Thymus (tissue), 11 donors: ENCODE results near the gene ACOT8. TPM values are rescaled to one million over a fixed set of nuclear protein-coding genes. Genes with fewer than 3 reads are reported as not detected.
A peak's percentile ranks its signal among the peaks of the same experiment; 100 is the strongest.

Experiments used
- DNase-seq, 9 donors: peaks; one replicate each; pipeline ENCODE4 v3.0.0-alpha.2; 2013; ENCODE audit warnings: low spot score in 9 of 9, low read depth in 6 of 9, missing footprints in 1 of 9
- H3K27ac ChIP-seq, 2 donors: one replicate each; pipeline ENCODE4 v1.5.1; 2013; ENCODE audit warnings: control low read depth in 1 of 2, low read depth in 1 of 2, low read length in 1 of 2, mild to moderate bottlenecking in 1 of 2, moderate library complexity in 1 of 2
- H3K27me3 ChIP-seq, 2 donors: one replicate each; pipeline ENCODE4 v1.5.1; 2013; ENCODE audit warnings: low read length in 1 of 2; ENCODE audit not compliant: control insufficient read depth in 2 of 2, insufficient read depth in 1 of 2
- H3K36me3 ChIP-seq, 2 donors: one replicate each; pipeline ENCODE4 v1.5.1; 2013; ENCODE audit warnings: low read length in 1 of 2, mild to moderate bottlenecking in 1 of 2, moderate library complexity in 1 of 2; ENCODE audit not compliant: control insufficient read depth in 2 of 2, insufficient read depth in 2 of 2
- H3K4me1 ChIP-seq, 2 donors: one replicate each; pipeline ENCODE4 v1.5.1; 2013; ENCODE audit warnings: low read length in 2 of 2; ENCODE audit not compliant: control insufficient read depth in 2 of 2, insufficient read depth in 2 of 2
- H3K4me3 ChIP-seq, 2 donors: one replicate each; pipeline ENCODE4 v1.5.1; 2013; ENCODE audit warnings: low read length in 2 of 2, control low read depth in 1 of 2, mild to moderate bottlenecking in 1 of 2
- H3K9me3 ChIP-seq, 2 donors: one replicate each; pipeline ENCODE4 v1.5.1; 2013; ENCODE audit warnings: low read length in 1 of 2, mild to moderate bottlenecking in 1 of 2; ENCODE audit not compliant: control insufficient read depth in 2 of 2, insufficient read depth in 1 of 2
- WGBS: extraction: QIAGEN DNeasy Blood & Tissue Kit; methylation state at CpG from one replicate; pipeline ENCODE4 v1.1.7; 2013; 5-methylcytosine and 5-hydroxymethylcytosine counted together
- polyA plus RNA-seq: library from polyadenylated mRNA; stranded (reverse); fragments of 200-250 nt; gene quantifications from one replicate; pipeline ENCODE4 v1.2.3, GENCODE V29; 2013
- total RNA-seq: library from RNA; stranded (reverse); fragments of 120-200 nt; gene quantifications from one replicate; pipeline ENCODE4 v1.2.4, GENCODE V29; 2013
- donor health status: healthy.

ACOT8 gene
- total and polyA plus RNA-seq, 2 donors, result 30.1 to 32.0 TPM

- peaks cover 25 to 29% of the 10 kb centered on the region in 2 donors for H3K36me3 ChIP-seq
- peak overlapping the region; percentile 30 to 40 for H3K27ac ChIP-seq
- peaks cover 0 to 7% of the 10 kb centered on the region in 2 donors for H3K27me3 ChIP-seq
- no peaks in the 10 kb centered on the region for H3K9me3 ChIP-seq
- peak in 2 of 9 donors; percentile 44 to 61 for DNase-seq
- H3K4me1 ChIP-seq, result peaks cover 14 to 22% of the 10 kb centered on the region in 2 donors
- WGBS, result 3% methylated on average over 79 of the region's 79 CpGs
- H3K4me3 ChIP-seq, result peak overlapping the region; percentile 69 to 94
Observed at GRCh38 chr20:45890077-45890984, 33.1 kb upstream of the ACOT8 start.

- Histone ChIP-seq H3K9me3 (no peaks in the 10 kb centered on the region), H3K4me1 (peaks cover 14 to 29% of the 10 kb centered on the region in 2 donors), H3K36me3 (peaks cover 19 to 20% of the 10 kb centered on the region in 2 donors), H3K27ac (no peak overlapping the region), H3K27me3 (peaks cover 0 to 7% of the 10 kb centered on the region in 2 donors), H3K4me3 (no peak overlapping the region)
- WGBS, result 94% methylated on average over 3 of the region's 3 CpGs
- no peak for DNase-seq
Observed at GRCh38 chr20:45888681-45889080, 31.5 kb upstream of the ACOT8 start.

- H3K27ac ChIP-seq, result no peak within 1 kb of the TSS
- H3K36me3 ChIP-seq, result peaks cover 24 to 33% of the 10 kb centered on the region in 2 donors
- H3K27me3 ChIP-seq, result peaks cover 0 to 7% of the 10 kb centered on the region in 2 donors
- H3K4me1 ChIP-seq, result peaks cover 14 to 29% of the 10 kb centered on the region in 2 donors
- WGBS, result 96% methylated on average over 8 of the region's 8 CpGs
- H3K9me3 ChIP-seq, result no peaks in the 10 kb centered on the region
- no peak for DNase-seq
- no peak within 1 kb of the TSS for H3K4me3 ChIP-seq
Observed at GRCh38 chr20:45887346-45887715, 30.1 kb upstream of the ACOT8 start, which contains the start of gene SPATA25. Gene SPATA25 (minus strand): TSS chr20:45887622. CDS start chr20:45887590, 32 bp downstream.

- Histone ChIP-seq H3K36me3 (peaks cover 24 to 33% of the 10 kb centered on the region in 2 donors), H3K9me3 (no peaks in the 10 kb centered on the region), H3K4me3 (no peak overlapping the region), H3K4me1 (peaks cover 10 to 24% of the 10 kb centered on the region in 2 donors), H3K27me3 (peaks cover 0 to 7% of the 10 kb centered on the region in 2 donors), H3K27ac (no peak overlapping the region)
- DNase-seq, result no peak
- 96% methylated on average over 19 of the region's 19 CpGs for WGBS
Observed at GRCh38 chr20:45886590-45887345, 29.6 kb upstream of the ACOT8 start.

GRCh38 chr20:45883100-45883469 is 25.9 kb upstream of the ACOT8 start:
- Histone ChIP-seq H3K27me3 (no peaks in the 10 kb centered on the region), H3K27ac (no peak overlapping the region), H3K9me3 (peaks cover 0 to 1% of the 10 kb centered on the region in 2 donors), H3K4me1 (peaks cover 0 to 15% of the 10 kb centered on the region in 2 donors), H3K36me3 (peaks cover 30 to 43% of the 10 kb centered on the region in 2 donors), H3K4me3 (no peak overlapping the region)
- DNase-seq, result no peak
- 95% methylated on average over 9 of the region's 9 CpGs for WGBS

GRCh38 chr20:45882469-45883099 is 25.4 kb upstream of the ACOT8 start:
- H3K27me3 ChIP-seq, result no peaks in the 10 kb centered on the region
- DNase-seq, result no peak
- peaks cover 35 to 48% of the 10 kb centered on the region in 2 donors for H3K36me3 ChIP-seq
- peaks cover 0 to 15% of the 10 kb centered on the region in 2 donors for H3K4me1 ChIP-seq
- 97% methylated on average over 4 of the region's 4 CpGs for WGBS
- H3K9me3 ChIP-seq, result peaks cover 0 to 1% of the 10 kb centered on the region in 2 donors
- no peak overlapping the region for H3K27ac ChIP-seq
- H3K4me3 ChIP-seq, result no peak overlapping the region

GRCh38 chr20:45880988-45881788 is 24.0 kb upstream of the ACOT8 start, which contains the start of gene ZSWIM1:
Gene ZSWIM1 (plus strand): TSS chr20:45881227. CDS start chr20:45882593, 1,366 bp downstream.
- no peaks in the 10 kb centered on the region for H3K27me3 ChIP-seq
- peak within 1 kb of the TSS; percentile 50 to 82 for H3K27ac ChIP-seq
- H3K36me3 ChIP-seq, result peaks cover 35 to 48% of the 10 kb centered on the region in 2 donors
- peaks cover 0 to 1% of the 10 kb centered on the region in 2 donors for H3K9me3 ChIP-seq
- under 1% methylated on average over 23 of the region's 23 CpGs for WGBS
- DNase-seq, result peak; percentile 97 to 100 (median 100)
- H3K4me1 ChIP-seq, result peaks cover 0 to 15% of the 10 kb centered on the region in 2 donors
- H3K4me3 ChIP-seq, result peak within 1 kb of the TSS; percentile 70 to 84

- Histone ChIP-seq H3K4me1 (peaks cover 0 to 8% of the 10 kb centered on the region in 2 donors), H3K4me3 (no peak overlapping the region), H3K27ac (no peak overlapping the region), H3K27me3 (no peaks in the 10 kb centered on the region), H3K9me3 (peaks cover 0 to 1% of the 10 kb centered on the region in 2 donors), H3K36me3 (peaks cover 27 to 32% of the 10 kb centered on the region in 2 donors)
- WGBS, result 96% methylated on average over 13 of the region's 13 CpGs
- DNase-seq, result no peak
Observed at GRCh38 chr20:45878076-45878761, 21.0 kb upstream of the ACOT8 start.
